Keratinocyte (primary cell): Measurements from ENCODE around the gene EVX2. TPM values are rescaled to one million over a fixed set of nuclear protein-coding genes. Genes with fewer than 3 reads are reported as not detected.
A peak's percentile ranks its signal among the peaks of the same experiment; 100 is the strongest.

Experiments
- DNase-seq: peaks from one replicate; pipeline ENCODE4 v3.0.0-alpha.2; 2011; ENCODE audit warnings: low read depth, missing footprints, low spot score
- FAIRE-seq: peaks from 2 replicates; lab custom pipeline; 2011; peaks lifted over from hg19 to GRCh38; lab: Jason Lieb, UNC
- H2AFZ ChIP-seq: 2 replicates; pipeline ENCODE4 v1.6.0; 2012; ENCODE audit warnings: low read length, control low read depth, inconsistent platforms; ENCODE audit not compliant: control insufficient read depth
- H3K27ac ChIP-seq: 2 replicates; pipeline ENCODE4 v1.5.1; 2011; ENCODE audit warnings: low read length; ENCODE audit not compliant: control insufficient read depth, insufficient read depth
- H3K27me3 ChIP-seq: 3 replicates; pipeline ENCODE4 v1.6.0; 2011; ENCODE audit warnings: low read length; ENCODE audit not compliant: control insufficient read depth, insufficient read depth; ENCODE audit errors: extremely low read depth
- H3K36me3 ChIP-seq, 2 experiments: 2 replicates in 1 of 2; 3 replicates in 1 of 2; pipeline ENCODE4 v1.5.1; 2011; ENCODE audit warnings: low read length in 2 of 2, mild to moderate bottlenecking in 1 of 2; ENCODE audit not compliant: control insufficient read depth in 2 of 2, insufficient read depth in 2 of 2; ENCODE audit errors: extremely low read depth in 1 of 2
- H3K4me1 ChIP-seq: 3 replicates; pipeline ENCODE4 v1.5.1; 2011; ENCODE audit warnings: low read length; ENCODE audit not compliant: control insufficient read depth, insufficient read depth; ENCODE audit errors: extremely low read depth
- H3K4me2 ChIP-seq: 3 replicates; pipeline ENCODE4 v1.6.0; 2011; ENCODE audit warnings: low read depth, low read length; ENCODE audit not compliant: control insufficient read depth, insufficient read depth; ENCODE audit errors: extremely low read depth
- H3K4me3 ChIP-seq, 3 experiments: fragments of 200-600 bp in 1 of 3; sonication (generic) in 1 of 3; 2 replicates in 2 of 3; 3 replicates in 1 of 3; pipeline ENCODE4 v1.5.1; 2011 to 2016; ENCODE audit warnings: low read length in 3 of 3, mild to moderate bottlenecking in 3 of 3, control low read depth in 2 of 3, inconsistent platforms in 1 of 3, low read depth in 1 of 3, mixed read lengths in 1 of 3, mixed run types in 1 of 3, moderate library complexity in 1 of 3; ENCODE audit not compliant: control insufficient read depth in 2 of 3, insufficient read depth in 2 of 3; ENCODE audit errors: extremely low read depth in 1 of 3
- H3K79me2 ChIP-seq: 2 replicates; pipeline ENCODE4 v1.6.0; 2012; ENCODE audit warnings: low read length; ENCODE audit not compliant: control insufficient read depth, insufficient read depth
- H3K9ac ChIP-seq: 3 replicates; pipeline ENCODE4 v1.6.0; 2011; ENCODE audit warnings: low read length; ENCODE audit not compliant: control insufficient read depth, insufficient read depth; ENCODE audit errors: extremely low read depth
- H3K9me1 ChIP-seq: 3 replicates; pipeline ENCODE4 v1.6.0; 2011; ENCODE audit warnings: low read length; ENCODE audit not compliant: control insufficient read depth, insufficient read depth; ENCODE audit errors: extremely low read depth
- H3K9me3 ChIP-seq: 2 replicates; pipeline ENCODE4 v1.5.1; 2012; ENCODE audit warnings: low read depth, low read length; ENCODE audit not compliant: control insufficient read depth
- H4K20me1 ChIP-seq: 3 replicates; pipeline ENCODE4 v1.6.0; 2011; ENCODE audit warnings: low read length; ENCODE audit not compliant: control insufficient read depth, insufficient read depth; ENCODE audit errors: extremely low read depth
- EZH2 ChIP-seq: IDR thresholded peaks from one replicate; pipeline ENCODE4 v1.6.1; 2012; ENCODE audit warnings: inconsistent platforms, mild to moderate bottlenecking, low read length, moderate library complexity
- dilution Hi-C: fragments of 300-500 bp; cut with MboI; formaldehyde crosslinking; loops from one replicate; pipeline ENCODE4 v1.7.0; 2020; ENCODE audit warnings: low sequenced_read_pairs; ENCODE audit not compliant: extremely low pct_ligation_motif_present
- polyA plus RNA-seq, 5 experiments: library from polyadenylated mRNA; depleted of rRNA in 3 of 5; stranded (reverse) in 3 of 5; stranded (forward) in 1 of 5; unstranded in 1 of 5; fragments of >200 nt; gene quantifications; 1 replicate in 1 of 5; 2 replicates in 3 of 5; 3 replicates in 1 of 5; pipeline versions ENCODE4 v1.2.1 to v1.2.3, GENCODE V29; 2011 to 2012; ENCODE audit warnings: missing spikeins in 2 of 5, low read depth in 1 of 5, low replicate concordance in 1 of 5
- TF ChIP-seq, protein P1 (sequence below), 3 experiments: IDR thresholded peaks in 1 of 3; conservative IDR thresholded peaks in 1 of 3; optimal IDR thresholded peaks in 1 of 3; 2 replicates in 2 of 3; 3 replicates in 1 of 3; pipeline versions ENCODE3 to v1.5.1; 2011; ENCODE audit warnings: low read length in 3 of 3, mild to moderate bottlenecking in 3 of 3, moderate library complexity in 2 of 3, control low read depth in 1 of 3, inconsistent platforms in 1 of 3; ENCODE audit not compliant: insufficient read depth in 2 of 3; ENCODE audit errors: extremely low read depth in 1 of 3

Gene EVX2
- polyA plus RNA-seq, 1 donor (not counting 4 experiments of a cell fraction or from before 2014, with no cell fraction given): not detected

DNA sequence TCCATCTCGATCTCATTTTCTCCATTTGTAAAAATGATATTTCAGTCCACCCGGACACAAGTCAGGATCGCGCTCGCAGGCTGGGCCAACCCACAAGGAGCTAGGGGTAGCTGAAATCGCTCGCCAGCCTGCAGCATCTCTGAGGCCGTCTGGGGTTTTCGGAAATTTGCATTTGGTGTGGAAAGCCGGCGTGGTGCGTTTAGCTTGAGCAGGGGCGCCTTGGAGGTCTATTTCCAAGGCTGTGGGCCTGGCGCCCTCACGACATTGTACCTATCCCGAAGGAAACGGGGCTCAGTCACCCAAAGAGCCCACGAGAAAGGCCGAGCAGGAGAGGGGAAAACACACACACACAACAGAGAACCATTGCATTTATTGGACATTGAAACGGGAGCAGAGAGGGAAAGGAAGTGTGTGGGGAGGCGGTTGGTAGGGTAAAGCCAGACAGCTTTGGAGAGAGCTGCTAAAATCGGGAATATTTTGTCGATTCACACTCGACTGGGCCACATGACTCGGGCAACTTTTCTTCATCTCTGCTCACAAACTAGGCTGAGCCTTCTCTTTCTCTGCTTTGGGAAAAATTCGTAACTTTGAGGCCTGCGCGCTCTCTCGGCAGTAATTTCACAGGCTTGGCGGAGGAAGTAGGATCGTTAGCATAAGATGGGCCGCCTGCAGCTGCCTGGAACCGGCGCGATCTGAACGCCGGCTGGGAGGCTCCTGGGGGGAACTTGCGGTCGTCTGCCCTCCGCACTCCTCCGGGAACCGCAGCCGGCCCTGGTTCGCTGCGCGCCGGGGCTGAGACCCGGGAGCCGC, 44.6 kb upstream of the EVX2 start:
- TF ChIP-seq EZH2: peak; percentile 77
- TF ChIP-seq, protein P1, sequence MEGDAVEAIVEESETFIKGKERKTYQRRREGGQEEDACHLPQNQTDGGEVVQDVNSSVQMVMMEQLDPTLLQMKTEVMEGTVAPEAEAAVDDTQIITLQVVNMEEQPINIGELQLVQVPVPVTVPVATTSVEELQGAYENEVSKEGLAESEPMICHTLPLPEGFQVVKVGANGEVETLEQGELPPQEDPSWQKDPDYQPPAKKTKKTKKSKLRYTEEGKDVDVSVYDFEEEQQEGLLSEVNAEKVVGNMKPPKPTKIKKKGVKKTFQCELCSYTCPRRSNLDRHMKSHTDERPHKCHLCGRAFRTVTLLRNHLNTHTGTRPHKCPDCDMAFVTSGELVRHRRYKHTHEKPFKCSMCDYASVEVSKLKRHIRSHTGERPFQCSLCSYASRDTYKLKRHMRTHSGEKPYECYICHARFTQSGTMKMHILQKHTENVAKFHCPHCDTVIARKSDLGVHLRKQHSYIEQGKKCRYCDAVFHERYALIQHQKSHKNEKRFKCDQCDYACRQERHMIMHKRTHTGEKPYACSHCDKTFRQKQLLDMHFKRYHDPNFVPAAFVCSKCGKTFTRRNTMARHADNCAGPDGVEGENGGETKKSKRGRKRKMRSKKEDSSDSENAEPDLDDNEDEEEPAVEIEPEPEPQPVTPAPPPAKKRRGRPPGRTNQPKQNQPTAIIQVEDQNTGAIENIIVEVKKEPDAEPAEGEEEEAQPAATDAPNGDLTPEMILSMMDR (optimal IDR thresholded peaks at IDR 0.05 in 1 of 3, IDR thresholded peaks at IDR 0.05 in 1 of 3, conservative IDR thresholded peaks at IDR 0.05 in 1 of 3; ENCODE audit: extremely low read depth in 1 of 3, insufficient read depth in 2 of 3, low read length in 3 of 3): no peak
- Histone ChIP-seq H4K20me1 (no peaks in the 10 kb centered on the region), H3K79me2 (no peaks in the 10 kb centered on the region), H3K9me1 (no peaks in the 10 kb centered on the region), H3K36me3 (no peaks in the 10 kb centered on the region), H3K9ac (no peak overlapping the region), H3K27me3 (peaks cover 94% of the 10 kb centered on the region), H3K4me3 (no peak overlapping the region), H3K27ac (no peak overlapping the region), H2AFZ (no peak overlapping the region), H3K4me1 (no peaks in the 10 kb centered on the region), H3K4me2 (no peak overlapping the region), H3K9me3 (no peaks in the 10 kb centered on the region)
- no peak for FAIRE-seq
- dilution Hi-C loops: no loop called here
- no peak for DNase-seq

DNA sequence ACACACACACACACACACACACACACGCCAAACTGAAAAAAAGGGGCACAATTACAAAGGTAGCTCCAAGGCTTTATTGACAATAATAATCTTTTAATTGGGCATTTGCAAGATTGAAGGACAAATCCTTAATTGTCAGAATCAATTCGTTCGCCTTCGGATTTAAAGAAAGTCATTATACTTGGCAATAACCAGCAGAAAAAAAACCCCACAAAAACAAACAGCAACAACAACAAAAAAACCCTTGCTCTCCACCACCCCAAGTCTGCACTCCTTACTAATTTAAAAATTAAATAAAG, 44.0 kb upstream of the EVX2 start:
- Histone ChIP-seq H3K4me3 (no peak overlapping the region), H4K20me1 (no peaks in the 10 kb centered on the region), H3K4me2 (no peak overlapping the region), H3K36me3 (no peaks in the 10 kb centered on the region), H3K9ac (no peak overlapping the region), H3K9me3 (no peaks in the 10 kb centered on the region), H2AFZ (no peak overlapping the region), H3K27ac (no peak overlapping the region), H3K9me1 (no peaks in the 10 kb centered on the region), H3K4me1 (no peaks in the 10 kb centered on the region), H3K27me3 (peaks cover 94% of the 10 kb centered on the region), H3K79me2 (no peaks in the 10 kb centered on the region)
- no peak for FAIRE-seq
- TF ChIP-seq, protein P1 (optimal IDR thresholded peaks at IDR 0.05 in 1 of 3, IDR thresholded peaks at IDR 0.05 in 1 of 3, conservative IDR thresholded peaks at IDR 0.05 in 1 of 3; ENCODE audit: extremely low read depth in 1 of 3, insufficient read depth in 2 of 3, low read length in 3 of 3): no peak
- TF ChIP-seq EZH2: no peak
- no peak for DNase-seq
- dilution Hi-C loops: no loop called here
